ENCODE results near the gene ISYNA1.

Gene ISYNA1

DNA sequence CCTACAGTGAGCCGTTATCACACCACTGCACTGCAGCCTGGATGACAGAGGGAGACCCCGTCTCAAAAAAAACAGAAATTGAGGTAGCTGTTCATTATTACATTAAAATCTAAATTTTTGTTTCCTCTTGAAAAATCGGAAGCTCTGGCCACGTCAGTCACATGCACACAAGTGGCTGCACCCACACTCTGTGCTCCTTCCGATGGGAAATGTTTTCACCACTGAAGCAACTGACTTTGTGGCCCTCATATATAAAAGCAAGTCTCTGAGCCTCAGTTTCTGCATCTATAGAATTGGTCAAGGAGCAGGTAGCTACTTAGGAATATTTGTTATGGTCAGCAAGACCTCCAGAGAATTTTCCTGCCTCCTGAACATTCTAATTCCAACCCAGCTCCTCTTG lies 45.0 kb downstream of the ISYNA1 start:
- ChIA-PET POLR2A (interaction anchor here (0.9 kb wide), 1 partner anchor 111 kb away, joined by 3 read pairs; the partner anchor contains the start of gene JUND), CTCF (interaction anchor here (0.6 to 1.0 kb wide), 2 partner anchors 71 to 120 kb away, joined by 3 read pairs; no protein-coding TSS in a partner anchor)
- no peak for DNase-seq (ENCODE audit: extremely low spot score)
- TF ChIP-seq ELF4 (IDR thresholded peaks at IDR 0.05): no peak
- no peak for TF ChIP-seq HDGF (IDR thresholded peaks at IDR 0.05; ENCODE audit: borderline replicate concordance)
- no peak for TF ChIP-seq FOXM1 (IDR thresholded peaks at IDR 0.05; ENCODE audit: borderline replicate concordance)
- TF ChIP-seq SUZ12 (IDR thresholded peaks at IDR 0.05): no peak
- TF ChIP-seq CTBP1 (IDR thresholded peaks at IDR 0.05; ENCODE audit: borderline replicate concordance): no peak
- no peak for TF ChIP-seq SP1 (IDR thresholded peaks at IDR 0.05)
- TF ChIP-seq LEF1 (IDR thresholded peaks at IDR 0.05; ENCODE audit: borderline replicate concordance): no peak
- TF ChIP-seq TARDBP (IDR thresholded peaks at IDR 0.05): no peak
- no peak for TF ChIP-seq ZNF384 (IDR thresholded peaks at IDR 0.05)
- no peak for TF ChIP-seq L3MBTL2 (conservative IDR thresholded peaks at IDR 0.05)
- no peak for TF ChIP-seq BHLHE40 (IDR thresholded peaks at IDR 0.05; ENCODE audit: borderline replicate concordance)
- no peak for TF ChIP-seq FOXK2 (IDR thresholded peaks at IDR 0.05)
- no peak for TF ChIP-seq FOXA1 (IDR thresholded peaks at IDR 0.05)
- TF ChIP-seq, protein P1, sequence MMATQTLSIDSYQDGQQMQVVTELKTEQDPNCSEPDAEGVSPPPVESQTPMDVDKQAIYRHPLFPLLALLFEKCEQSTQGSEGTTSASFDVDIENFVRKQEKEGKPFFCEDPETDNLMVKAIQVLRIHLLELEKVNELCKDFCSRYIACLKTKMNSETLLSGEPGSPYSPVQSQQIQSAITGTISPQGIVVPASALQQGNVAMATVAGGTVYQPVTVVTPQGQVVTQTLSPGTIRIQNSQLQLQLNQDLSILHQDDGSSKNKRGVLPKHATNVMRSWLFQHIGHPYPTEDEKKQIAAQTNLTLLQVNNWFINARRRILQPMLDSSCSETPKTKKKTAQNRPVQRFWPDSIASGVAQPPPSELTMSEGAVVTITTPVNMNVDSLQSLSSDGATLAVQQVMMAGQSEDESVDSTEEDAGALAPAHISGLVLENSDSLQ (IDR thresholded peaks at IDR 0.05): no peak
- no peak for TF ChIP-seq NFRKB (IDR thresholded peaks at IDR 0.05)
- no peak for TF ChIP-seq ARNT (IDR thresholded peaks at IDR 0.05)

DNA sequence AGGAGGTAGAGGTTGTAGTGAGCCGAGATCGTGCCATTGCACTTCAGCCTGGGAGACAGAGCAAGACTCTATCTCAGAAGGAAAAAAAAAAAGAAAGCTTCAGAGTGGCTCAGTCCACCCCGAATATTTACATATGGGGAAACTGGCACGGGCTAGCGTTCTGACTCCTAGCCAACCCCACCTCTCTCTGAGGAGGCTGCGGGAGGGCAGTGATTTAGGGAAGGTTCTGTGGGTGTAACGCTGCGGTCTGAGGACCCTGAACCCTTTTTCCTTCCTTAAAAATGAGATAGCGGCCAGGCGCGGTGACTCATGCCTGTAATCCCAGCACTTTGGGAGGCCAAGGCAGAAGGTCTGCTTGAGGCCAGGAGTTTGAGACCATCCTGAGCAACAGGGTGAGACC lies 45.5 kb downstream of the ISYNA1 start:
- ChIA-PET CTCF (no interaction called here), POLR2A (interaction anchor here (0.9 kb wide), 1 partner anchor 111 kb away, joined by 3 read pairs; the partner anchor contains the start of gene JUND)
- DNase-seq (ENCODE audit: extremely low spot score): no peak
- TF ChIP-seq FOXA1 (IDR thresholded peaks at IDR 0.05) (no peak), LEF1 (IDR thresholded peaks at IDR 0.05; ENCODE audit: borderline replicate concordance) (no peak), CTBP1 (IDR thresholded peaks at IDR 0.05; ENCODE audit: borderline replicate concordance) (no peak), HDGF (IDR thresholded peaks at IDR 0.05; ENCODE audit: borderline replicate concordance) (no peak), NFRKB (IDR thresholded peaks at IDR 0.05) (no peak), ELF4 (IDR thresholded peaks at IDR 0.05) (no peak), FOXK2 (IDR thresholded peaks at IDR 0.05) (no peak), L3MBTL2 (conservative IDR thresholded peaks at IDR 0.05) (no peak), ARNT (IDR thresholded peaks at IDR 0.05) (no peak), ZNF384 (IDR thresholded peaks at IDR 0.05) (no peak), BHLHE40 (IDR thresholded peaks at IDR 0.05; ENCODE audit: borderline replicate concordance) (no peak), SUZ12 (IDR thresholded peaks at IDR 0.05) (no peak), SP1 (IDR thresholded peaks at IDR 0.05) (no peak)
- TF ChIP-seq, protein P1 (IDR thresholded peaks at IDR 0.05): no peak

GRCh38 chr19:18391509-18392075 lies 46.3 kb downstream of the ISYNA1 start:
- POLR2A ChIA-PET: interaction anchor here (0.7 kb wide), 1 partner anchor 110 kb away, joined by 3 read pairs; the partner anchor contains the start of gene JUND
- DNase-seq (ENCODE audit: extremely low spot score): no peak
- CTCF ChIA-PET: interaction anchor here (0.6 kb wide), 1 partner anchor 37 kb away, joined by 3 read pairs; no protein-coding TSS in a partner anchor
- TF ChIP-seq ZNF384 (IDR thresholded peaks at IDR 0.05) (no peak), LEF1 (IDR thresholded peaks at IDR 0.05; ENCODE audit: borderline replicate concordance) (no peak), ELF4 (IDR thresholded peaks at IDR 0.05) (no peak), SP1 (IDR thresholded peaks at IDR 0.05) (no peak), TARDBP (IDR thresholded peaks at IDR 0.05) (no peak), FOXA1 (IDR thresholded peaks at IDR 0.05) (no peak), NFRKB (IDR thresholded peaks at IDR 0.05) (no peak), FOXM1 (IDR thresholded peaks at IDR 0.05; ENCODE audit: borderline replicate concordance) (no peak), SUZ12 (IDR thresholded peaks at IDR 0.05) (no peak), L3MBTL2 (conservative IDR thresholded peaks at IDR 0.05) (no peak), BHLHE40 (IDR thresholded peaks at IDR 0.05; ENCODE audit: borderline replicate concordance) (no peak), CTBP1 (IDR thresholded peaks at IDR 0.05; ENCODE audit: borderline replicate concordance) (no peak), FOXK2 (IDR thresholded peaks at IDR 0.05) (no peak), ARNT (IDR thresholded peaks at IDR 0.05) (no peak), HDGF (IDR thresholded peaks at IDR 0.05; ENCODE audit: borderline replicate concordance) (no peak)
- TF ChIP-seq, protein P1 (IDR thresholded peaks at IDR 0.05): no peak

GRCh38 chr19:18390065-18390907 lies 47.6 kb downstream of the ISYNA1 start:
- TF ChIP-seq FOXM1 (IDR thresholded peaks at IDR 0.05; ENCODE audit: borderline replicate concordance) (no peak), NFRKB (IDR thresholded peaks at IDR 0.05) (no peak), SUZ12 (IDR thresholded peaks at IDR 0.05) (no peak), FOXA1 (IDR thresholded peaks at IDR 0.05) (no peak), HDGF (IDR thresholded peaks at IDR 0.05; ENCODE audit: borderline replicate concordance) (no peak), ZNF384 (IDR thresholded peaks at IDR 0.05) (no peak), ELF4 (IDR thresholded peaks at IDR 0.05) (no peak), BHLHE40 (IDR thresholded peaks at IDR 0.05; ENCODE audit: borderline replicate concordance) (no peak), SP1 (IDR thresholded peaks at IDR 0.05) (no peak), TARDBP (IDR thresholded peaks at IDR 0.05) (no peak), L3MBTL2 (conservative IDR thresholded peaks at IDR 0.05) (no peak), LEF1 (IDR thresholded peaks at IDR 0.05; ENCODE audit: borderline replicate concordance) (no peak), CTBP1 (IDR thresholded peaks at IDR 0.05; ENCODE audit: borderline replicate concordance) (no peak), ARNT (IDR thresholded peaks at IDR 0.05) (no peak), FOXK2 (IDR thresholded peaks at IDR 0.05) (no peak)
- TF ChIP-seq, protein P1 (IDR thresholded peaks at IDR 0.05): no peak
- DNase-seq (ENCODE audit: extremely low spot score): no peak
- ChIA-PET POLR2A (interaction anchor here (1.1 kb wide), 1 partner anchor 16 kb away, joined by 4 read pairs; no protein-coding TSS in a partner anchor), CTCF (interaction anchor here (1.3 to 2.4 kb wide), 2 partner anchors 10 to 29 kb away, joined by 3 to 8 read pairs; partner anchors contain the start of gene SSBP4)
